ENCODE data around the gene ATG2B. TPM values are rescaled to one million over a fixed set of nuclear protein-coding genes. Genes with fewer than 3 reads are reported as not detected.
A peak's percentile ranks its signal among the peaks of the same experiment; 100 is the strongest.
"Not testable (repeated sequence)": the region's sequence is repeated elsewhere in the genome, so short reads cannot be mapped to it uniquely, and the experiment has no call there.

ATG2B gene
- total RNA-seq, 1 experiment from 2014 or later = 60.8 TPM

- Histone ChIP-seq H3K4me3 (ENCODE audit: low read length) (no peak overlapping the region), H3K9me3 (ENCODE audit: low read length) (no peaks in the 10 kb centered on the region), H3K27me3 (ENCODE audit: low read length) (no peaks in the 10 kb centered on the region), H2AFZ (ENCODE audit: low read length) (no peak overlapping the region), H3K79me2 (ENCODE audit: low read length) (peaks cover 93% of the 10 kb centered on the region), H3K36me3 (ENCODE audit: insufficient read depth, low read length) (peaks cover 4% of the 10 kb centered on the region; the same call in 1 of the 2 replicates), H3K9ac (ENCODE audit: low read length) (no peak overlapping the region), H3K27ac (ENCODE audit: low read length) (no peak overlapping the region), H3K4me1 (ENCODE audit: low read length) (peaks cover 14% of the 10 kb centered on the region; the same call in 1 of the 2 replicates), H3K9me2 (replicated peaks; ENCODE audit: insufficient read depth, low read length) (no peaks in the 10 kb centered on the region), H3K4me2 (ENCODE audit: low read depth, low read length, poor library complexity, severe bottlenecking) (no peak overlapping the region), H4K20me1 (ENCODE audit: insufficient read depth, low read depth, low read length) (no peaks in the 10 kb centered on the region)
- no peak for DNase-seq
These were observed 13.7 kb downstream of the ATG2B start for GRCh38 chr14:96349286-96350075.

- H3K4me2 ChIP-seq (ENCODE audit: low read depth, low read length, poor library complexity, severe bottlenecking); H3K9me2 ChIP-seq (replicated peaks; ENCODE audit: insufficient read depth, low read length); H3K27me3 ChIP-seq (ENCODE audit: low read length); DNase-seq; H3K4me3 ChIP-seq (ENCODE audit: low read length); H4K20me1 ChIP-seq (ENCODE audit: insufficient read depth, low read depth, low read length); H3K36me3 ChIP-seq (ENCODE audit: insufficient read depth, low read length); H3K9me3 ChIP-seq (ENCODE audit: low read length); H3K9ac ChIP-seq (ENCODE audit: low read length); H2AFZ ChIP-seq (ENCODE audit: low read length); H3K27ac ChIP-seq (ENCODE audit: low read length): not testable (repeated sequence)
- Histone ChIP-seq H3K79me2 (ENCODE audit: low read length) (peaks cover 95% of the 10 kb centered on the region), H3K4me1 (ENCODE audit: low read length) (peaks cover 16% of the 10 kb centered on the region; the same call in 1 of the 2 replicates)
These were observed 15.2 kb downstream of the ATG2B start for GRCh38 chr14:96347957-96348356.

- H3K9me3 ChIP-seq (ENCODE audit: low read length) = no peaks in the 10 kb centered on the region
- no peak overlapping the region for H3K9ac ChIP-seq (ENCODE audit: low read length)
- no peak overlapping the region for H2AFZ ChIP-seq (ENCODE audit: low read length)
These were observed 17.5 kb downstream of the ATG2B start for GRCh38 chr14:96345669-96346068.

GRCh38 chr14:96341323-96341722, 21.8 kb downstream of the ATG2B start:
- H3K4me3 ChIP-seq (ENCODE audit: low read length) = no peak overlapping the region
- H3K9me3 ChIP-seq (ENCODE audit: low read length) = no peaks in the 10 kb centered on the region
- H3K4me1 ChIP-seq (ENCODE audit: low read length) = peaks cover 2% of the 10 kb centered on the region; the same call in 1 of the 2 replicates
- no peak overlapping the region for H3K9ac ChIP-seq (ENCODE audit: low read length)
- H3K4me2 ChIP-seq (ENCODE audit: low read depth, low read length, poor library complexity, severe bottlenecking) = no peak overlapping the region
- no peak for DNase-seq
- H3K27ac ChIP-seq (ENCODE audit: low read length) = no peak overlapping the region
- H2AFZ ChIP-seq (ENCODE audit: low read length) = no peak overlapping the region
- no peaks in the 10 kb centered on the region for H3K27me3 ChIP-seq (ENCODE audit: low read length)
- peaks cover 24% of the 10 kb centered on the region for H3K36me3 ChIP-seq (ENCODE audit: insufficient read depth, low read length)
- no peaks in the 10 kb centered on the region for H4K20me1 ChIP-seq (ENCODE audit: insufficient read depth, low read depth, low read length)
- H3K9me2 ChIP-seq (replicated peaks; ENCODE audit: insufficient read depth, low read length) = no peaks in the 10 kb centered on the region
- peaks cover 41% of the 10 kb centered on the region for H3K79me2 ChIP-seq (ENCODE audit: low read length)

More at GRCh38 chr14:96345669-96346068, 17.5 kb downstream of the ATG2B start:
- H3K27me3 ChIP-seq (ENCODE audit: low read length) = no peaks in the 10 kb centered on the region
- no peaks in the 10 kb centered on the region for H4K20me1 ChIP-seq (ENCODE audit: insufficient read depth, low read depth, low read length)
- H3K4me1 ChIP-seq (ENCODE audit: low read length) = peaks cover 13% of the 10 kb centered on the region; the same call in 1 of the 2 replicates
- peaks cover 8% of the 10 kb centered on the region; the same call in 1 of the 2 replicates for H3K36me3 ChIP-seq (ENCODE audit: insufficient read depth, low read length)
- peaks cover 80% of the 10 kb centered on the region for H3K79me2 ChIP-seq (ENCODE audit: low read length)
- no peak for DNase-seq
- H3K4me3 ChIP-seq (ENCODE audit: low read length) = no peak overlapping the region
- no peaks in the 10 kb centered on the region for H3K9me2 ChIP-seq (replicated peaks; ENCODE audit: insufficient read depth, low read length)
- H3K4me2 ChIP-seq (ENCODE audit: low read depth, low read length, poor library complexity, severe bottlenecking) = no peak overlapping the region
- H3K27ac ChIP-seq (ENCODE audit: low read length) = no peak overlapping the region

GRCh38 chr14:96338551-96338950, 24.6 kb downstream of the ATG2B start:
- no peaks in the 10 kb centered on the region for H3K9me3 ChIP-seq (ENCODE audit: low read length)
- H3K36me3 ChIP-seq (ENCODE audit: insufficient read depth, low read length) = peaks cover 28% of the 10 kb centered on the region
- H3K4me1 ChIP-seq (ENCODE audit: low read length) = no peaks in the 10 kb centered on the region
- DNase-seq = no peak
- H3K79me2 ChIP-seq (ENCODE audit: low read length) = peaks cover 34% of the 10 kb centered on the region
- no peak overlapping the region for H2AFZ ChIP-seq (ENCODE audit: low read length)
- H3K27me3 ChIP-seq (ENCODE audit: low read length) = no peaks in the 10 kb centered on the region
- H3K9ac ChIP-seq (ENCODE audit: low read length) = no peak overlapping the region
- H4K20me1 ChIP-seq (ENCODE audit: insufficient read depth, low read depth, low read length) = no peaks in the 10 kb centered on the region
- no peaks in the 10 kb centered on the region for H3K9me2 ChIP-seq (replicated peaks; ENCODE audit: insufficient read depth, low read length)
- H3K4me3 ChIP-seq (ENCODE audit: low read length) = no peak overlapping the region
- no peak overlapping the region for H3K27ac ChIP-seq (ENCODE audit: low read length)
- H3K4me2 ChIP-seq (ENCODE audit: low read depth, low read length, poor library complexity, severe bottlenecking) = no peak overlapping the region

- H3K4me2 ChIP-seq (ENCODE audit: low read depth, low read length, poor library complexity, severe bottlenecking) = no peak overlapping the region
- no peak overlapping the region for H3K4me3 ChIP-seq (ENCODE audit: low read length)
- peaks cover 39% of the 10 kb centered on the region for H3K36me3 ChIP-seq (ENCODE audit: insufficient read depth, low read length)
- no peaks in the 10 kb centered on the region for H3K9me3 ChIP-seq (ENCODE audit: low read length)
- no peak for DNase-seq
- H4K20me1 ChIP-seq (ENCODE audit: insufficient read depth, low read depth, low read length) = no peaks in the 10 kb centered on the region
- peaks cover 26% of the 10 kb centered on the region for H3K4me1 ChIP-seq (ENCODE audit: low read length)
- no peaks in the 10 kb centered on the region for H3K27me3 ChIP-seq (ENCODE audit: low read length)
- H3K9ac ChIP-seq (ENCODE audit: low read length) = no peak overlapping the region
- H3K79me2 ChIP-seq (ENCODE audit: low read length) = no peaks in the 10 kb centered on the region
- H3K9me2 ChIP-seq (replicated peaks; ENCODE audit: insufficient read depth, low read length) = no peaks in the 10 kb centered on the region
- H3K27ac ChIP-seq (ENCODE audit: low read length) = no peak overlapping the region
- H2AFZ ChIP-seq (ENCODE audit: low read length) = no peak overlapping the region
These were observed 38.9 kb downstream of the ATG2B start for GRCh38 chr14:96324219-96324618.

GRCh38 chr14:96320605-96321004, 42.5 kb downstream of the ATG2B start:
- no peak for DNase-seq
- Histone ChIP-seq H4K20me1 (ENCODE audit: insufficient read depth, low read depth, low read length) (no peaks in the 10 kb centered on the region), H3K4me2 (ENCODE audit: low read depth, low read length, poor library complexity, severe bottlenecking) (peak overlapping the region; percentile 39), H3K4me3 (ENCODE audit: low read length) (no peak overlapping the region), H3K4me1 (ENCODE audit: low read length) (peaks cover 26% of the 10 kb centered on the region), H3K27ac (ENCODE audit: low read length) (peak overlapping the region; percentile 67), H3K9me3 (ENCODE audit: low read length) (no peaks in the 10 kb centered on the region), H3K27me3 (ENCODE audit: low read length) (no peaks in the 10 kb centered on the region), H3K9me2 (replicated peaks; ENCODE audit: insufficient read depth, low read length) (no peaks in the 10 kb centered on the region), H3K9ac (ENCODE audit: low read length) (peak overlapping the region; percentile 4; the same call in 1 of the 2 replicates), H2AFZ (ENCODE audit: low read length) (0 out of 2 replicates have a peak overlapping the region, but pooled peaks have one; percentile 12), H3K79me2 (ENCODE audit: low read length) (no peaks in the 10 kb centered on the region), H3K36me3 (ENCODE audit: insufficient read depth, low read length) (peaks cover 49% of the 10 kb centered on the region)

GRCh38 chr14:96318836-96319235, 44.3 kb downstream of the ATG2B start:
- no peaks in the 10 kb centered on the region for H4K20me1 ChIP-seq (ENCODE audit: insufficient read depth, low read depth, low read length)
- DNase-seq = no peak

More at GRCh38 chr14:96318836-96319235, 44.3 kb downstream of the ATG2B start:
- H3K9me3 ChIP-seq (ENCODE audit: low read length) = no peaks in the 10 kb centered on the region
- H3K4me2 ChIP-seq (ENCODE audit: low read depth, low read length, poor library complexity, severe bottlenecking) = no peak overlapping the region
- no peaks in the 10 kb centered on the region for H3K27me3 ChIP-seq (ENCODE audit: low read length)
- no peak overlapping the region for H3K27ac ChIP-seq (ENCODE audit: low read length)
- H3K9me2 ChIP-seq (replicated peaks; ENCODE audit: insufficient read depth, low read length) = no peaks in the 10 kb centered on the region
- no peak overlapping the region for H2AFZ ChIP-seq (ENCODE audit: low read length)
- peaks cover 47% of the 10 kb centered on the region; the same call in 1 of the 2 replicates for H3K36me3 ChIP-seq (ENCODE audit: insufficient read depth, low read length)
- no peak overlapping the region for H3K4me3 ChIP-seq (ENCODE audit: low read length)
- peaks cover 23% of the 10 kb centered on the region for H3K4me1 ChIP-seq (ENCODE audit: low read length)
- no peak overlapping the region for H3K9ac ChIP-seq (ENCODE audit: low read length)
- no peaks in the 10 kb centered on the region for H3K79me2 ChIP-seq (ENCODE audit: low read length)
